PFSK-1 (cell line): ENCODE measurements around the gene ACACA.

Source experiments
- SIN3A ChIP-seq: IDR thresholded peaks from 2 replicates; pipeline ENCODE4 v1.6.1; 2012; ENCODE audit warnings: mild to moderate bottlenecking, low read length, moderate library complexity, borderline replicate concordance; ENCODE audit not compliant: insufficient read depth
- TAF1 ChIP-seq: IDR thresholded peaks from 2 replicates; pipeline ENCODE4 v1.6.1; 2012; ENCODE audit warnings: low read length, control low read depth, borderline replicate concordance; ENCODE audit not compliant: insufficient read depth

DNA sequence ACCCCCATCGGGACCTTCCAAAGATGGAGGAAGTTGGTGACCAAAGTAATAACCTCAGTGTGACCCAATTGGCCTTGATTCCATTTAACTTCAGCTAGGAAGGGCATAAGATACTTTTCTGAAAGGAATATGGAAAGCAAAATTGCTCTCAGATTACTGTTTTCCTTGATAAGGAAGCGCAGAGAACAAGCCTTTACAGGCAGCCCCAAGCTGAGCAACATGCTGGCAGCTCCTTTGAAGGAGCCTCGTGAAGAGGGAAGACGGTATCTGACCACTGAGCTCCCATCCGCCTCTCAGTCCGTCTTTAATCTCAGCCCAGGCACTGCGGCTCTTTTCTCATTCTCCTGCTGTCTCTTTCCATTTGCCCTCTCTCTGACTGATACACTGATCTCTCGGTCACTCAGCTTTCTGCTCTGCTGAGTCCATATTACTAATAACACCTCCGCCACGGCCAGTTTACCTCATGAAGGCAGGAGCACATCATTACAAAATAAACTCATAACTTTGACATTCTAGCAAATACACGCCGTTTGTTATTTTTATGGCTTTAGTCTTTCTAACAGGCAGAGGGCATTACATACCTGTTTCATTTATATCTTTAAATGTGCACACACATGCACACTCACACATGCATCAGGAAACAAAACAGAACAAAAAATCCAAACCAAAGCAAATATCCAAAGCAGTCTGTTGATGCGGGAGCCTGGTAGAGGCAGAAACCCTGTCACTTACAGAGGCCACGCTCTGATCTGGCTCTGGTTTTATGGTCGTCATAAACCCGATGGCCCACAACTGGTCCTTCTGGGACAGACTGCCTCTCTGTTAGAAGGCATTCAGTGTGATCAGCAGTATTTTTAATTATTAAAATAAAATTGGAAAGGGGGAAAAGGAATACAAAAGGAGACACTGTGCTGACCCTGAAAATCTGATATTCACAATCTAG lies 274.7 kb downstream of the ACACA start:
- TF ChIP-seq SIN3A (no peak), TAF1 (no peak)
